GM23248 (cell line): Measurements from ENCODE around the gene HSD17B12. TPM values are rescaled to one million over a fixed set of nuclear protein-coding genes. Genes with fewer than 3 reads are reported as not detected.

Source experiments
- DNase-seq: peaks from one replicate; pipeline ENCODE4 v3.0.0-alpha.2; 2015
- H2AFZ ChIP-seq: fragments of 200-600 bp; sonication (generic); 2 replicates; pipeline ENCODE4 v1.6.1; 2016; ENCODE audit warnings: antibody characterized with exemption
- H3F3A ChIP-seq: fragments of 200-600 bp; sonication (generic); 2 replicates; pipeline ENCODE4 v1.6.1; 2016; ENCODE audit warnings: mild to moderate bottlenecking, antibody characterized with exemption, mixed run types; ENCODE audit not compliant: insufficient read depth
- H3K27ac ChIP-seq: fragments of 200-600 bp; sonication (generic); 2 replicates; pipeline ENCODE4 v1.5.1; 2016; ENCODE audit warnings: mild to moderate bottlenecking
- H3K27me3 ChIP-seq: fragments of 200-600 bp; sonication (generic); replicated peaks from 2 replicates; pipeline ENCODE4 v1.6.1; 2016; ENCODE audit warnings: mild to moderate bottlenecking; ENCODE audit not compliant: insufficient read depth
- H3K36me3 ChIP-seq: fragments of 200-600 bp; sonication (generic); 2 replicates; pipeline ENCODE4 v1.6.1; 2016; ENCODE audit warnings: low read depth, mild to moderate bottlenecking
- H3K4me1 ChIP-seq: fragments of 200-600 bp; sonication (generic); 2 replicates; pipeline ENCODE4 v1.6.1; 2016; ENCODE audit warnings: mild to moderate bottlenecking; ENCODE audit not compliant: insufficient read depth
- H3K4me2 ChIP-seq: fragments of 200-600 bp; sonication (generic); one replicate; pipeline ENCODE4 v1.6.1; 2016; ENCODE audit warnings: mild to moderate bottlenecking; ENCODE audit not compliant: unreplicated experiment
- H3K4me3 ChIP-seq: fragments of 200-600 bp; sonication (generic); 2 replicates; pipeline ENCODE4 v1.5.1; 2016; ENCODE audit warnings: mild to moderate bottlenecking
- H3K79me2 ChIP-seq: fragments of 200-600 bp; sonication (generic); 2 replicates; pipeline ENCODE4 v1.6.1; 2016; ENCODE audit warnings: mild to moderate bottlenecking; ENCODE audit not compliant: insufficient read depth
- H3K9ac ChIP-seq: fragments of 200-600 bp; sonication (generic); 2 replicates; pipeline ENCODE4 v1.6.1; 2016; ENCODE audit warnings: mild to moderate bottlenecking
- H3K9me2 ChIP-seq: fragments of 200-600 bp; sonication (generic); 2 replicates; pipeline ENCODE4 v1.6.1; 2016; ENCODE audit warnings: mixed run types, mild to moderate bottlenecking, moderate library complexity; ENCODE audit not compliant: insufficient read depth
- H3K9me3 ChIP-seq: fragments of 200-600 bp; sonication (generic); one replicate; pipeline ENCODE4 v1.6.1; 2017; ENCODE audit warnings: low read depth
- H4K20me1 ChIP-seq: fragments of 200-600 bp; sonication (generic); 2 replicates; pipeline ENCODE4 v1.6.0; 2016; ENCODE audit not compliant: insufficient read depth
- EZH2 ChIP-seq: fragments of 200-600 bp; sonication (generic); IDR thresholded peaks from 2 replicates; pipeline ENCODE4 v1.6.1; 2018; ENCODE audit warnings: antibody characterized with exemption, mild to moderate bottlenecking; ENCODE audit not compliant: insufficient read depth, poor library complexity, severe bottlenecking
- EZH2phosphoT487 ChIP-seq: fragments of 200-600 bp; sonication (generic); IDR thresholded peaks from 2 replicates; pipeline ENCODE4 v1.6.1; 2018; ENCODE audit warnings: antibody characterized with exemption, moderate library complexity, mild to moderate bottlenecking, low read depth; ENCODE audit not compliant: insufficient read depth
- WGBS, 2 experiments: methylation state at CpG; one replicate each; pipeline ENCODE4 v1.1.6; 2015 to 2017; ENCODE audit warnings: low lambda C conversion rate in 2 of 2, low coverage in 1 of 2; ENCODE audit errors: missing lambda C conversion rate in 2 of 2; 5-methylcytosine and 5-hydroxymethylcytosine counted together
- in situ Hi-C: fragments of 300-500 bp; cut with MboI; formaldehyde crosslinking; loops from 2 replicates; pipeline ENCODE4 v1.15.0; 2020
- polyA plus RNA-seq: library from polyadenylated mRNA; unstranded; fragments of >200 nt; fragmentation: Nextera tagmentation; extraction: Ambion mirVana; gene quantifications from 2 replicates; pipeline ENCODE4 v1.2.1, GENCODE V29; 2016
- total RNA-seq: library from RNA; depleted of rRNA; stranded (reverse); fragments of >200 nt; shearing (Covaris generic); gene quantifications from 2 replicates; pipeline ENCODE4 v1.2.3, GENCODE V29; 2014

Gene HSD17B12
- total and polyA plus RNA-seq, 2 experiments from 2014 or later: 105 to 113 TPM

GRCh38 chr11:43818220-43818619 is 137.7 kb downstream of the HSD17B12 start:
- Histone ChIP-seq H4K20me1 (no peaks in the 10 kb centered on the region), H3K27me3 (no peaks in the 10 kb centered on the region), H3K36me3 (no peaks in the 10 kb centered on the region), H3K79me2 (no peaks in the 10 kb centered on the region), H3K4me3 (no peak overlapping the region), H3K9ac (no peak overlapping the region), H3K9me2 (no peaks in the 10 kb centered on the region), H3F3A (no peaks in the 10 kb centered on the region), H3K9me3 (no peaks in the 10 kb centered on the region), H3K4me1 (peaks cover 10% of the 10 kb centered on the region), H3K27ac (peak overlapping the region; percentile 20; the same call in 1 of the 2 replicates), H2AFZ (no peak overlapping the region), H3K4me2 (no peak overlapping the region)
- DNase-seq: peak; percentile 64
- WGBS, 2 experiments: 95 to 100% methylated on average over 1 of the region's 1 CpG
- TF ChIP-seq EZH2phosphoT487 (no peak), EZH2 (no peak)
- in situ Hi-C loops: no loop called here

- Histone ChIP-seq H4K20me1 (no peaks in the 10 kb centered on the region), H3K36me3 (no peaks in the 10 kb centered on the region), H2AFZ (no peak overlapping the region), H3K4me1 (peaks cover 10% of the 10 kb centered on the region), H3K9ac (no peak overlapping the region), H3K9me3 (no peaks in the 10 kb centered on the region), H3K79me2 (no peaks in the 10 kb centered on the region), H3K9me2 (no peaks in the 10 kb centered on the region), H3K4me2 (no peak overlapping the region), H3K4me3 (no peak overlapping the region), H3F3A (no peaks in the 10 kb centered on the region), H3K27ac (no peak overlapping the region), H3K27me3 (no peaks in the 10 kb centered on the region)
- TF ChIP-seq EZH2phosphoT487 (no peak), EZH2 (no peak)
- in situ Hi-C loops: no loop called here
- WGBS, 2 experiments: 97 to 98% methylated on average over 2 of the region's 2 CpGs
- DNase-seq: no peak
These were observed 139.4 kb downstream of the HSD17B12 start for GRCh38 chr11:43819926-43820325.

GRCh38 chr11:43823316-43823715 is 142.8 kb downstream of the HSD17B12 start:
- H2AFZ ChIP-seq: no peak overlapping the region
- no peak overlapping the region for H3K27ac ChIP-seq
- in situ Hi-C loops: no loop called here
- WGBS, 2 experiments: 98 to 99% methylated on average over 6 of the region's 6 CpGs
- H3K4me1 ChIP-seq: peaks cover 9% of the 10 kb centered on the region
- no peak overlapping the region for H3K9ac ChIP-seq
- no peaks in the 10 kb centered on the region for H3K79me2 ChIP-seq
- TF ChIP-seq EZH2phosphoT487 (no peak), EZH2 (no peak)
- no peaks in the 10 kb centered on the region for H3K36me3 ChIP-seq
- H4K20me1 ChIP-seq: no peaks in the 10 kb centered on the region
- H3F3A ChIP-seq: no peaks in the 10 kb centered on the region
- no peaks in the 10 kb centered on the region for H3K9me2 ChIP-seq
- no peak overlapping the region for H3K4me3 ChIP-seq
- H3K27me3 ChIP-seq: no peaks in the 10 kb centered on the region
- no peaks in the 10 kb centered on the region for H3K9me3 ChIP-seq
- DNase-seq: no peak
- H3K4me2 ChIP-seq: no peak overlapping the region

GRCh38 chr11:43823851-43824250 is 143.3 kb downstream of the HSD17B12 start:
- no peaks in the 10 kb centered on the region for H4K20me1 ChIP-seq
- no peak for DNase-seq
- H3K27ac ChIP-seq: no peak overlapping the region
- no peak overlapping the region for H2AFZ ChIP-seq
- H3K9me2 ChIP-seq: no peaks in the 10 kb centered on the region
- H3K4me2 ChIP-seq: no peak overlapping the region
- no peaks in the 10 kb centered on the region for H3F3A ChIP-seq
- no peak for TF ChIP-seq EZH2phosphoT487
- TF ChIP-seq EZH2: no peak
- no peaks in the 10 kb centered on the region for H3K9me3 ChIP-seq
- no peaks in the 10 kb centered on the region for H3K79me2 ChIP-seq
- in situ Hi-C loops: no loop called here
- H3K27me3 ChIP-seq: no peaks in the 10 kb centered on the region
- no peak overlapping the region for H3K9ac ChIP-seq
- H3K4me3 ChIP-seq: no peak overlapping the region
- H3K36me3 ChIP-seq: no peaks in the 10 kb centered on the region
- 98 to 99% methylated on average over 5 of the region's 5 CpGs for WGBS, 2 experiments
- peaks cover 4% of the 10 kb centered on the region; the same call in 1 of the 2 replicates for H3K4me1 ChIP-seq

- TF ChIP-seq EZH2 (no peak), EZH2phosphoT487 (no peak)
- WGBS, 2 experiments: 51 to 52% methylated on average over 5 of the region's 5 CpGs
- H2AFZ ChIP-seq: no peak overlapping the region
- in situ Hi-C loops: no loop called here
- no peaks in the 10 kb centered on the region for H3K9me3 ChIP-seq
- H3K27me3 ChIP-seq: no peaks in the 10 kb centered on the region
- no peaks in the 10 kb centered on the region for H3K36me3 ChIP-seq
- H3K4me2 ChIP-seq: no peak overlapping the region
- H3K4me1 ChIP-seq: peaks cover 6% of the 10 kb centered on the region; the same call in 1 of the 2 replicates
- H3K79me2 ChIP-seq: no peaks in the 10 kb centered on the region
- peak; percentile 61 for DNase-seq
- no peak overlapping the region for H3K27ac ChIP-seq
- no peaks in the 10 kb centered on the region for H3K9me2 ChIP-seq
- no peak overlapping the region for H3K9ac ChIP-seq
- H3K4me3 ChIP-seq: no peak overlapping the region
- peaks cover 10% of the 10 kb centered on the region for H3F3A ChIP-seq
- H4K20me1 ChIP-seq: no peaks in the 10 kb centered on the region
These were observed 144.8 kb downstream of the HSD17B12 start for GRCh38 chr11:43825217-43825816.
